Measurements from ENCODE around the gene RPS16.

RPS16 gene

DNA sequence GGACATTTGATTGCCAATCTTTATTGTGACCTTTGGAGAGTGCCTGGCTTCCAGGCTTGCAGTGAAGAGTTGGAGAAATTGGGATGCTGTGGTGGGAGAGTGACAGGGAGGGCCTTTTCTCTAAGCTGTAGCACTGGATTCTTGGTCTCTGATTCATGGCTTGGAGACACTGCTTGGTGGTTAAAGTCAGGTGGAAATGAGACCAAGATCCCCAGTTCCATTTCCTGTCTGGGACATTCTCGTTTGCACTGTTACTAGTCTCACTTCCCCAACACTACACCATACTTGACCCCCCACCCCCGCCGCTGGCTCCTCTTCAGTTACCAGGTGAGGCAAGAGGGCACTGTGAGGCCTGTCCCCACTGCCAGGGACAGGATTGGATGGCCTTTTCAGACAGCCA is 12.5 kb upstream of the RPS16 start:
- no peak for DNase-seq

DNA sequence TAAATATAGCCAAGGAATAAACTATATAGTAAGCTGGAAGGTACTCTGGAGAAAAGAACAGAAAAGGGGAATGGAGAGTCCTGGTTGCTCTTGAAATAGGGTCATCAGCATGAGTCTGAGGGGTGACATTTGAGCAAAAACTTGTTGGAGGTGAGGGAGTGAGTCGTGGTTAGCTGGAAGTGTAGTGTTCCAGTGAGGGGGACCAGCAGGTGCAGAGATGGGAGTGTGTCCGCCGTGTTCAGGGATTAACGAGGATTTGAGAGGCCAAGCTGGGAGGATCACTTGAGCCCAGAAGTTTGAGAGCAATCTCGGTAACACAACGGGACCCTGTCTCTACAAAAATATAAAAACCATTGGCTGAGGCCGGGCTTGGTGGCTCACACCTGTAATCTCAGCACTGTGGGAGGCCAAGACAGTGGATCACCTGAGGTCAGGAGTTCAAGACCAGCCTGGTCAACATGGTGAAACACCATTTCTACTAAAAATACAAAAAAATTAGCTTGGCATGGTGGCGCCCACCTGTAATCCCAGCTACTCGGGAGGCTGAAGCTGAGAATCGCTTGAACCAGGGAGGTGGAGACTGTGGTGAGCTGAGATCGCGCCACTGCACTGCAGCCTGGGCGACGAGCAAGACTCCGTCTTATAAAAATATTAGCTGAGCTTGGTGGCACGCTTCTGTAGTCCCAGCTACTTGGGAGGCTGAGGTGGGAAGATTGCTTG is 10.8 kb upstream of the RPS16 start:
- no peak for DNase-seq

DNA sequence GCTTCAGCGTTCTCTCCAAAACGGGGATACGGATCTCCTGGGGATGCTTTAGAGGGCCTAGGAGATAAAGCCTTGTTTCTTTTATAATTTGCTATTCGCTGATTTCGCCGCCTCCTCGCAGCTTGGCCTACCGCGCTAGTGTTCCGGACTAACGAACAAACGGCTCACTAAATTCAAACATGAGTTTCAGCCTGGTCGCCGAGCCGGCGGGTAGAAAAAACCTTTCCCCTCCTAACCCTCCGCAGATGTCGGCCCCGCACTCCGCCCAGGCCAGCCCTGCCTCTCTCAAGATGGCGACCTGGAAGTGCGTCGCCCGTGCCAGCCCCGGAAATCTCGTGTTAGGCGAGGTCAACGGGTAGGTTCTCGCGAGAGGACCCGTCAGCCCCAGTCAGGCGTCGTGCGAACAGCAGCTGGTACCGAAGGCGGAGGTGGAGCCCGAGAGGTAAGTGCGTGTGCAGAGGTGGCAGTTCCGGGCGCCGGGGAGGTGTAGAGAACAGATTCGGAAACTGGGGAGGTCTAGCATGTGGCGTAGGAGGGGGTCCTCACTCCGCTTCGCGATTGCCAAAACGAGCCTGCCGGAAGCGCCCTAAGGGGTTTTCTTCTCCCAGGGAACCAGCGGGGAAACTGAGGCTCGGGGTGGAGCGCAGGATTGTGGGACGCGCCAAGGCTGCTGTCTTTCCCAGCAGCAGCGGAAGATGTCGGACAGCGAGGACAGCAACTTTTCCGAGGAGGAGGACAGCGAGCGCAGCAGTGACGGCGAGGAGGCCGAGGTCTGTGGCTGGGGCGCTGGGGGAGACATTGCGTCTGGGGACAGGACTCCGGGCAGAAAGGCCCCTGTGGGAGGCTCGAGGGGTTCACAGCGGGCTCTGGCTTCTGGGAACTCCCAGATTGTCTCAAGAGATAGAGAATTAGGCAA is 9.7 kb upstream of the RPS16 start, which contains the start of gene SUPT5H:
Gene SUPT5H, plus strand, starts transcription at position 387 of the 916 bp plus-strand sequence. Its CDS starts 309 bp downstream, at position 696.
- DNase-seq: peak; percentile 91

DNA sequence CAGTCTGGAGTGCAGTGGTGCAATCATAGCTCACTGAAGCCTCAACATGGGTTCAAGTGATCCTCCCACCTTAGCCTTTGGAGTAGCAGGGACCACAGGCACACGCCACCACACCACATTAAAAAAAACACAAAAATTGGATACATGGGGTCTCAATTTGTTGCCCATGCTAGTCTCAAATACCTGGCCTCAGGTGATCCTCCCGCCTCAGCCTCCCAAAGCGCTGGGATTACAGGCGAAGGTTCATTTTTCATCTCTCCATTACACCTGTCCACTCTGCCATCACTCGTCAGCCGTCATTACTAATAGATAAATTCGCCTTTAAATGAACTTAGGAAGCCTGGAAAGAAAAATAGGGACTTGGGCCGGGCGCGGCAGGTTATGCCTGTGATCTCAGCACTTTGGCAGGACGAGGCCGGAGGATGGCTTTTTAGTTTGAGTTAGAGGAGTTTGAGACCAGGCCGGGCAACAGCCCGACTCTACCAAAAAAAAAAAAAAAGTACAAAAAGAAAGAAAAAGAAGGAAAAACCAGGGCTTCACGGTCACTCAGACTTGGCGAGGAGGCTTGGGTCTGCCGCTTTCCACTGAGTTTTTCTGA is 8.9 kb upstream of the RPS16 start:
- DNase-seq: peak; percentile 24

DNA sequence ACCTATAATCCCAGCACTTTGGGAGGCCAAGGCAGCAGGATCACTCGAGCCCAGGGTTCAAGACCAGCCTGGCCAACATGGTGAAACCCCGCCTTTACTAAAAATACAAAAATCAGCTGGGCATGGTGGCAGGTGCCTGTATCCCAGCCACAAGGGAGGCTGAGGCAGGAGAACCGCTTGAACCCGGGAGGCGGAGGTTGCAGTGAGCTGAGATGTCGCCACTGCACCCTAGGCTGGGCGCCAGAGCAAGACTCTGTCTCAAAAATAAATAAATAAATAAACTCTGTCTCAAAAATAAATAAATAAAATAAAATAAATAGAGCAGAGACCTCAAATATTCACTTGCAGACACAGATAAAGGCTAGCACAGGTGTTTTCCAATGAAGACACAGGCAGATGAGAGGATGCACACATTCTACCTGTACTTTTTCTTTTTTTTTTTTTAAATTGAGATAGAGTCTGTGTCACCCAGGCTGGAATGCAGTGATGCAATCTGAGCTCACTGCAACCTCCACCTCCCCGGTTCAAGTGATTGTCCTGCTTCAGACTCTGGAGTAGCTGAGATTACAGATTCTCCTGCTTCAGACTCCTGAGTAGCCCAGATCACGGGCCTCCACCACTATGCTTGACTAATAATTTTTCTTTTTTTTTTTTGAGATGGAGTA is 2.7 kb upstream of the RPS16 start:
- no peak for DNase-seq

DNA sequence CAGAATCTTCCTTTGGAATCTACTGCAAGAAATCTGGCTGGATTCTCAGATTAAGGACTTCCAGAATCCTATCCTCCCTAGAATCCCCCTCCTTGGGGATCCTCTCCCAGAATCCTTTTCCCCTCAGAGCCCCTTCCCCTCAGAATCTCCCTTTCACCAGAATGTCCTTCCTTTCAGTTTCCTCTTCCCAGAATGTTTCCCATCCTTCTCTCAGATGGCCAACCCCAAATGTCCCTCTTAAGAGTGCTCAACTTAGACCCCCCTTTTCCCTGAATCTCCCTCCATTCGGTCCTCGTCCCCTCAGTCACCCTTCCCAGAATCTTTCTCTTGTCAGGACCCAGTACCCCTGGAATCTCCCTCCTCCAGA is 584 bp upstream of the RPS16 start:
- no peak for DNase-seq

DNA sequence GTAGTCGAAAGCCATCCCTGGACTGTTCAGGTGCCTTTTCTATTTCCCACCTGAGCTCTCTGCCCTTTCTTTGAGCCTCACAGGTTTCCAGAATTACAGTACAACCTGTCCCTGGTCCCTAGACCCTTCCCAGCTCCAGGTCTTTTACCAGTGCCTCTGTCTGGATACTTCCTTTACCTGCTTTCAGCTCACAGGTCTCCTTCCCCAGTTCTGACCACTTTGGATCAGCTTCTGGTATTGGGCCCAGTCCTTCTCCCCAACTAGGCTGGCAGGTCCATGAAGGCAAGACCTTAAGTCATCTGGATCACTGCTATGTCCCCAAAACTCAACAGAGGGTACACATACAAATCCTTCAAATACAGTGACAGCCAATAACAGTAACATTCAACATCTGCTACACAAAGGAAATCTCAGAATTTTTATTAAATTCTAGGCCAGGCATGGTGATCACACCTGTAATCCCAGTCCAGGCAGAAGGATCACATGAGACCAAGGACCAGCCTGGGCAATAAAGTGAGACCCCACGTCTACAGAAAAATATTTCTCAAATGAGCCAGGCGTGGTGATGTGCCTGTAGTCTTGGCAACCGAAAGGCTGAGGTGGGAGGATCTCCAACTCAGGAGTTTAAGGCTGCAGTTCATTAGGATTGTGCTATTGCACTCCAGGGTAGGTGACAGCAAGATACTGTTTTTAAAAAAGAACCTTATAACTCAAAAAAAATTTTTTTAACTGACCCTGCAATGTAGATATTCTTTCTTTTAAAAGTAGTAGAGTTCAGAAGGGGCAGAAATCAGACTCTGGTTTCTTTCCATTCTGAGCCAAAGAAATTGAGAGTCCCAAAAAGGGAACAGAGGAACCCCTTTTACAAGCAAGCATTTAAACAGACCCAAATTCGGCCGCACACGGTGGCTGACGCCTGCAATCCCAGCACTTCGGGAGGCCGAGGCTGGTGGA is 1.3 kb downstream of the RPS16 start:
- DNase-seq: no peak

DNA sequence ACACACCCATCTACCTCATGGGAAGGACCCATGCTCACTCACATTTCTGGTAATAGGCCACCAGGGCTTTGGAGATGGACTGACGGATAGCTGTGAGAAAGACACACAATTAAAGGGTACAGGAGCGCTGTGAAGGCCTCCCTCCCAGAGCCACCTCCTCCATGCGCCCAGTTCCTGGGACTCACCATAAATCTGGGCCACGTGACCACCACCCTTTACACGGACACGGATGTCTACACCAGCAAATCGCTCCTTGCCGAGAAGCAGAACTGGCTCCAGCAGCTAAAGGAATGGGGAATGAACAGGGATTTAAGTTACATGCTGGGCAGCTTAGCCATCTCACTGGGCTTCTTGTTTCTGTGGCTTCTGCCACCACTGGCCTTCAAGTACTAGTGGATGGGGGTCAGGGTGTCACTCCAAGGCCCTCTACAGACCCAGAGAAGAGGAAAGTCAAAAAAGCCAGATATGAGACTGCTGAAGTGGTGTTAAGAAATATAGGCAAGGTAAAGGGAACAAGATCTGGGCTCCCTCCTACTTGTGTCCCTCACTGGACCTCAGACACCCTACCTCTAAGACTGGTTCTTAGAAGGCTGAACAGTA is 2.2 kb downstream of the RPS16 start:
- no peak for DNase-seq

DNA sequence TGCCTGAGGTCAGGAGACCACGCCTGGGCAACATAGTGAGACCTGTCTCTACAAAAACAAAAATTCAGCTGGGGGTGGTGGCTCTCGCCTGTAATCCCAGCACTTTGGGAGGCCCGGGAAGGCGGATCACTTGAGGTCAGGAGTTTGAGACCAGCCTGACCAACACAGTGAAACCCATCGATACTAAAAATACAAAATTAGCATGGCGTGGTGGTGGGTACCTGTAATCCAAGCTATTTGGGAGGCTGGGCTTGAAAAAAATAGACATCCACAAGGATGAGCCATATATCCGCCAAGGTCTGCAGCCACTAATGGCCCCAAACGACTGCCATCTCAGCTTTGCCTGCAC is 3.1 kb downstream of the RPS16 start:
- DNase-seq: no peak

DNA sequence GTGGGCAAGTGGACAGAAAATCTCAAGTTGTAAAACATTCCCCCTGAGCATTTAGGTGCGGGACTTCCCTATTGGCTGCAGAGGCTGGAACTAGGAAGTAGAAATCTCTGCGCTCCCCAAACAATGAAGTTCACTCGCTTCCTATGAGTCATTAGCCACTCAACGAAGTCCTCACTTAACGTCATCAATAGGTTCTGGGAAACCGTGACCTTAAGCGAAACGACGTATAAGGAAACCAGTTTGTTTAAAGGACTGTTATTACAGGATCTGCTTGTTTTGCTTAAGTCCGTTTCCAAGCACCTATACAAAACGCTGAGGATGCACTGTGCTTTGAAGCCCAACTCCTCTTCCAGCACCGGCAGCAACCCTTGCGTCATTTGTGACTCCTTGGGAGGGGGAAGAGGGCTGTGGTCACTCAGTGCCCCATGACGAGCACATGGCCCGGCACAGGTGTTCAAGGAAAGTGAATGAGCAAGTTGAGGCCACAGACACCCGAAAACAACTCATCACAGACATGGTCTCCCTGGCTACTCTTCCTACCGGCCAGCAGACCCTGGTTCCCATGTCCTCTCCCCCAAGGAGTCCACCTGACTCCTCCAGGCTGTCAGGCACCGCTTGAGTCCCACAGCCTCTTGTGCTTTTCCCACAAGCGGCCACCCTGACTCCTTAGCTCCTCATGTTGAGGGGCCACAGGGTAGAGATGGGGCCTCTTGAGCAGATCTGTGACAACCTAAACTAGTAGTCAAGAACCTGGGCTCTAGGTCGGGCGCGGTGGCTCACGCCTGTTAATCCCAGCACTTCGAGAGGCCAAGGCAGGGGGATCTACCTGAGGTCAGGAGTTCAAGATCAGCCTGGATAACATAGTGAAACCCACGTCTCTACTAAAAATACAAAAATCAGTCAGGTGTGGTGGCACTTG is 4.8 kb downstream of the RPS16 start:
- no peak for DNase-seq

DNA sequence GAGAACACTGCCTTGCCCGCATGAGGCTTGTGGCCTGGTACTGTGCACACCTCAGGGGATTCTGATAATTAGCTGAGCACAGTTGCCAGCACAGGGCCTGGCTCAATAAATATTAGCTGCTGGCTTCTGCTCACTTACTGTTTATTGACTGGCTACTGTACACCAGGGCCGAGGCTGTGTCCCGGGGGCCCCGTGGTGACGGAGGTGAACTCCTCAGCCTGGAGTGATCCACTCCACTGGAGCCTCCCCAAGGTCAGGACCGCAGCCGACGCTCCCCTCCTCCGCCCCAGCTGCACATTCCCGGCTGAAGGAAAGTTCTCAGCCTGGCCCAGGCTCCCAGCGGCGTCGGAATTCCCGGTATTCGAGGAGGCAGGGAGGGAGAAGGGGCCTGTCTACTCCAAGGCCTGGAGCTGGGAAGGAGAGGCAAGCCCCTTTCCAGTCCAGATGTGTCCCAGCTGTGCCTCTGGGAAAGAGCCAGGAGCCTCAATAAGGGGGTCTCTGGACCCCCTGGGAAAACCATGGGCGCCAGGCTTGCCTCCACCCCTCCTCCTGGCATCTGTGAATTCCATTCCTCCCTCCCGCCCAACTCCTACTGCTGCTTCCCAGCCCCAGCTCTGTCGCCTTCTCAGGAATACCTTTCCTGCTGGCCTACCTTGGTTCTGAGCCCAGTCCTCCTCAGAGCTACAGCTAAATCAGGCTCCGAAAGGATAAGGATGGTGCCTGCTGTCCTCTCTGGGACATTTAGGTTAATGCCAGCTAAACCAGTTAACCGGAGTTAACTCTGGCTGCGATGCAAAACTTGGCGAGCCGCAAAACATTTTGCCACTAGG is 7.3 kb downstream of the RPS16 start:
- no peak for DNase-seq

DNA sequence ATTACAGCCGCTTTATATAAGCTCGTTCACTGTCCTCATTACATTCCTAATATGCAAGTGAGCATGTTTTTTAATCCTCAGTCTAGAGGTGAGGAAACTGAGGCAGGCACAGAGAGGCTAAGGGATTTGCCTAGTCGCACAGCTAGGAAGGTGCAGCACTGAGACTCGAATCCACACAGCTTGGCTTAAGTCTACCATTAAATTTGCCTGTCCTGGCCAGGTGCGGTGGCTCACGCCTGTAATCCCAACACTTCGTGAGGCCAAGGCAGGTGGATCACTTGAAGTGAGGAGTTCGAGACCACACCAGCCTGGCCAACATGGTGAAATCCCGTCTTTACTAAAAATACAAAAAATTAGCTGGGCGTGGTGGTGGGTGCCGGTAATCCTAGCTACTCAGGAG is 8.0 kb downstream of the RPS16 start:
- no peak for DNase-seq

DNA sequence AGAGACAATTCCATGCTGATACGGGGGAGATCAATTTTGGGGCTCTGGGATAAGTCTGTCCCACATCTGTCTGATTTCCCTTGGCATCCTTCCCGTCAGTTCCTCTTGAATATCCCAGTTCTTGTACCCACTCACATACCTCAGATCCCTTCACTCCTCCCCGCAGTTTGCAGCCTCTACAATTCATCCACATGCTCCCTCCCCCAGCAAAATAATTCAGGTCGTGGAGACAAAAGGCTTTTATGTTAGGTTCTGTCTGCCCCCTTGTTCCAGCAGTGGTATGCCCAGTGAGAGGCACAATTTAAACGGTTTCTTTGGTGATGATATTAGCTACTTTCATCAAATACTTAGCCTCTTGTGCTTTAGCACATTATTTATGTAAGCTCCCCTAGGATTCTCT is 9.6 kb downstream of the RPS16 start:
- no peak for DNase-seq

DNA sequence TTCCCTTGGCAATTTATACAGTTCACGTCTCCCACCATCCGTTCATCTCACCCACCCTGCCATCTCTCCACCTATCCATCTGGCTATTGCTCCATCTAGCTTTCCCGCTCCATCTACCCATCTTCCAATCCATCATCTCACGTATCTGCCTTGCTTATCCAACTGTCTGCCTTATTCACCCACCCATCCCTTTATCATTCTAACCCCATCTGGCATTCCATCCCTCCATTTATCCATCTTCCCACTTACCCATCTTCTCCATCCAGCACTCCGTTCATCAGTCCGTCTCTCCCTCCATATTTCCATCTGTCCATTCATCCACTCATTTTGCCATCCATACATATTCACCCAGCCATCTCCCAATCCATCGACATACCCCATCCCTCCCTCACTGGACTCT is 10.0 kb downstream of the RPS16 start:
- DNase-seq: no peak

DNA sequence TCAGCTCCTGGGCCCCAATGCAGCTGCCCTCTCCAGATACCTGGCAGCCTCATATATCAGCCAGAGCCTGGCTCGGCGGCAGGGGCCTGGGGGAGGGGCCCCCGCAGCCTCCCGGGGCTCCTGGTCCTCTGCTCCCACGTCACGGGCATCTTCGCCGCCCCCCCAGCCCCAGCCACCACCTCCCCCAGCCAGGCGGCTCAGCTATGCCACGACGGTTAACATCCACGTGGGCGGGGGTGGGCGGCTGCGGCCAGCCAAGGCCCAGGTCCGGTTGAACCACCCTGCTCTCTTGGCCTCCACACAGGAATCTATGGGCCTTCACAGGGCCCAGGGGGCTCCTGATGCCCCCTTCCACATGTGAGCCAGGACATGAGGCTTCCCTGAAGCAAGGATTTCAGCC is 10.8 kb downstream of the RPS16 start:
- DNase-seq: no peak

DNA sequence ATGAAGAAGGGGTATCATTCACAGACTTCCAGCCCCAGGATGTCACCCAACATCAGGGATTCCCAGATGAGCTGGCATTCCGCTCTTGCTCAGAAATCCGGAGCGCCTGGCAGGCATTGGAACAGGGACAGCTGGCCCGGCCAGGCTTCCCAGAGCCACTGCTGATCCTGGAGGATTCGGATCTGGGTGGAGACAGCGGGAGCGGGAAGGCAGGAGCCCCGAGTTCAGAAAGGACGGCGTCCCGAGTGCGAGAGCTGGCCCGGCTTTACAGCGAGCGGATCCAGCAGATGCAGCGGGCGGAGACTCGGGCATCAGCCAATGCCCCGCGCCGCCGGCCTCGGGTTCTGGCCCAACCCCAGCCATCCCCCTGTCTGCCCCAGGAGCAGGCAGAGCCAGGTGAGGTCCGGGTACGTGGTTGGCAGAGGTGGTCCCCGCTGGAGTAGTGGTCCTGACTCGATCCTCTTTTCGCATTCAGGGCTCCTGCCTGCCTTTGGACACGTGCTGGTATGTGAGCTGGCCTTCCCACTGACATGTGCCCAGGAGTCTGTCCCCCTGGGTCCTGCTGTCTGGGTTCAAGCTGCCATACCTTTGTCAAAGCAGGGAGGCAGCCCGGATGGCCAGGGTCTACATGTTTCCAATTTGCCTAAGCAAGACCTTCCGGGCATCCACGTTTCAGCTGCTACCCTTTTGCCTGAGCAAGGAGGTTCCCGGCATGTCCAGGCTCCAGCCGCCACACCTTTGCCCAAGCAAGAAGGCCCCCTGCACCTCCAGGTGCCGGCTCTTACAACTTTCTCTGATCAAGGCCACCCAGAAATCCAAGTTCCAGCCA is 12.3 kb downstream of the RPS16 start:
- DNase-seq: no peak

DNA sequence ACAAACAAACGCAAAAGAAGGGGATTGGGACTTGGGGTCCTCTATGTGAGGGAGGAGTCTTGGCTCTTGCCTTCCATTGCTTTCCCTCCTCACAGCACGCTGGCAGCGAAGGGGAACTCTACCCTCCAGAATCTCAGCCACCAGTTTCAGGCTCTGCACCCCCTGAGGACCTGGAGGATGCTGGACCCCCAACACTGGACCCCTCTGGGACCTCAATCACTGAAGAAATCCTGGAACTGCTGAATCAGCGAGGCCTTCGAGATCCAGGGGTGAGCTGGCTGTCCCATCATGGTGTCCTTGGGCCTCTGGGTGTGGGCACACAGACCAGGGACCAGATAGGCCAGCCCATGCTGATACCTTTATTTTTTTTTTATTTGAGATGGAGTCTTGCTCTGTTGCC is 13.7 kb downstream of the RPS16 start:
- DNase-seq: no peak

DNA sequence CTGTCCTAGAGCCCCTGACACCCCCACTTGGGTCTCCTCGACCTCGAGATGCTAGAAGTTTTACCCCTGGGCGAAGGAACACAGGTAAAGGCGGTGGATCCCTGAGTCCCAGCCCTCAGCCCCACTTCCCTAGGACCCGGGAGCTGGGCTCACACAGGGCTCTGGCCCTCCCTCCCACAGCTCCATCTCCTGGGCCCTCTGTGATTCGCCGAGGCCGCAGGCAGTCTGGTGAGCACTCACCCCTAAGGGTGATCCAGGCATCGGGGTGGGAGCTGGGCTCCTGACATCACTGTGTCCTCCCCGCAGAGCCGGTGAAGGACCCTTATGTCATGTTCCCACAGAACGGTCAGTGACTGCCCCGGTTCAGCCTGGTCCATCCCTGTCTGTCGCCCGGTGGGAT is 15.0 kb downstream of the RPS16 start:
- no peak for DNase-seq

DNA sequence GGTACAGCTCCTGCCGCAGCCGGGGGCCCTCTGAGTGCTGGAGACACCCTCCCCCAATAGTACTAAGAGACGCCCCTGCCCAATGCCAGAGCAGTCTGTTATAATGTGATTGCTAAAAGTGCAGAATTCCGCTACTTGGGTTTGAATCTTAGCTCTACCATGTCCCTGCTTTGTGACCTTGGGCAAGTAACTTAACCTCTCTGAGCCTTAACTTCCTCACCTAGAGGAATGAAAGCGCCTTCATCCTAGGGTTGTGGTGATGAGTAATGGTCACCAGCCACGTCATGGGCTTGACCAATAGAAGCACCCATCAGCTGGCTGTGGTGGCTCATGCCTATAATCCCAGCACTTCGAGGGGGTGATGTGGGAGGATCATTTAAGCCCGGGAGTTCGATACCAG is 16.7 kb downstream of the RPS16 start:
- no peak for DNase-seq

Data from NCI-H1092 treated with DMSO at 0.1 percent for 48 hours (cell line).